ENCODE measurements around the gene CCDC192. TPM values are rescaled to one million over a fixed set of nuclear protein-coding genes. Genes with fewer than 3 reads are reported as not detected.

Gene CCDC192
- total RNA-seq, 1 donor from 2014 or later = not detected

GRCh38 chr5:127849891-127850290, 146.7 kb downstream of the CCDC192 start:
- Histone ChIP-seq H3K27ac (no peak overlapping the region), H3K4me1 (no peaks in the 10 kb centered on the region), H3K27me3 (no peaks in the 10 kb centered on the region), H3K36me3 (no peaks in the 10 kb centered on the region), H3K4me3 (no peak overlapping the region), H3K9me3 (no peaks in the 10 kb centered on the region)
- DNase-seq (ENCODE audit: low spot score in 2 of 2) = no peak
- intact Hi-C loops (cut with DNase I) = no loop called here
- no peak for TF ChIP-seq CTCF (IDR thresholded peaks at IDR 0.05)

- no peak for DNase-seq (ENCODE audit: low spot score in 2 of 2)
- no peak for TF ChIP-seq CTCF (IDR thresholded peaks at IDR 0.05)
- H3K27me3 ChIP-seq = no peaks in the 10 kb centered on the region
- no peak overlapping the region for H3K4me3 ChIP-seq
- no peaks in the 10 kb centered on the region for H3K36me3 ChIP-seq
- no peak overlapping the region for H3K27ac ChIP-seq
- H3K9me3 ChIP-seq = no peaks in the 10 kb centered on the region
- intact Hi-C loops (cut with DNase I) = no loop called here
- H3K4me1 ChIP-seq = no peaks in the 10 kb centered on the region
Observed at GRCh38 chr5:127851964-127852363, 148.8 kb downstream of the CCDC192 start.

- DNase-seq (ENCODE audit: low spot score in 2 of 2) = no peak
- Histone ChIP-seq H3K27ac (no peak overlapping the region), H3K27me3 (no peaks in the 10 kb centered on the region), H3K4me1 (no peaks in the 10 kb centered on the region), H3K4me3 (no peak overlapping the region), H3K36me3 (no peaks in the 10 kb centered on the region), H3K9me3 (no peaks in the 10 kb centered on the region)
- TF ChIP-seq CTCF (IDR thresholded peaks at IDR 0.05) = no peak
- intact Hi-C loops (cut with DNase I) = no loop called here
Observed at GRCh38 chr5:127854520-127854919, 151.3 kb downstream of the CCDC192 start.

- no peak overlapping the region for H3K27ac ChIP-seq
- TF ChIP-seq CTCF (IDR thresholded peaks at IDR 0.05) = no peak
- no peak overlapping the region for H3K4me3 ChIP-seq
- H3K9me3 ChIP-seq = no peaks in the 10 kb centered on the region
- intact Hi-C loops (cut with DNase I) = no loop called here
- H3K27me3 ChIP-seq = no peaks in the 10 kb centered on the region
- H3K36me3 ChIP-seq = no peaks in the 10 kb centered on the region
- no peak for DNase-seq (ENCODE audit: low spot score in 2 of 2)
- no peaks in the 10 kb centered on the region for H3K4me1 ChIP-seq
Observed at GRCh38 chr5:127856292-127856691, 153.1 kb downstream of the CCDC192 start.

- Histone ChIP-seq H3K4me1 (no peaks in the 10 kb centered on the region), H3K36me3 (no peaks in the 10 kb centered on the region), H3K27me3 (no peaks in the 10 kb centered on the region), H3K27ac (no peak overlapping the region), H3K4me3 (no peak overlapping the region), H3K9me3 (no peaks in the 10 kb centered on the region)
- intact Hi-C loops (cut with DNase I) = no loop called here
- DNase-seq (ENCODE audit: low spot score in 2 of 2) = no peak
- TF ChIP-seq CTCF (IDR thresholded peaks at IDR 0.05) = no peak
Observed at GRCh38 chr5:127858116-127858784, 155.1 kb downstream of the CCDC192 start.

- H3K4me3 ChIP-seq = no peak overlapping the region
- no peaks in the 10 kb centered on the region for H3K4me1 ChIP-seq
- no peak for TF ChIP-seq CTCF (IDR thresholded peaks at IDR 0.05)
- DNase-seq (ENCODE audit: low spot score in 2 of 2) = no peak
- intact Hi-C loops (cut with DNase I) = no loop called here
- no peak overlapping the region for H3K27ac ChIP-seq
- H3K27me3 ChIP-seq = no peaks in the 10 kb centered on the region
- no peaks in the 10 kb centered on the region for H3K9me3 ChIP-seq
- H3K36me3 ChIP-seq = no peaks in the 10 kb centered on the region
Observed at GRCh38 chr5:127860291-127860690, 157.1 kb downstream of the CCDC192 start.

Measured in ascending aorta (tissue), 2 donors.